Mesodermal cell (in vitro differentiated cells): Measurements from ENCODE around the gene SPDEF.

Source experiments
- H3K27ac ChIP-seq: 2 replicates; pipeline ENCODE4 v1.7.0; 2013; ENCODE audit warnings: mild to moderate bottlenecking, low read depth, low read length, moderate library complexity; ENCODE audit not compliant: severe bottlenecking
- H3K36me3 ChIP-seq: 2 replicates; pipeline ENCODE4 v1.7.1; 2013; ENCODE audit warnings: mild to moderate bottlenecking, low read length, moderate library complexity; ENCODE audit not compliant: control insufficient read depth, insufficient read depth
- H3K4me1 ChIP-seq: one replicate; pipeline ENCODE4 v1.7.1; 2013; ENCODE audit warnings: mild to moderate bottlenecking, low read length; ENCODE audit not compliant: insufficient read depth, control insufficient read depth, poor library complexity, severe bottlenecking
- H3K4me3 ChIP-seq: 2 replicates; pipeline ENCODE4 v1.7.0; 2013; ENCODE audit warnings: low read length, control low read depth, mild to moderate bottlenecking; ENCODE audit not compliant: insufficient read depth, poor library complexity, severe bottlenecking; ENCODE audit errors: extremely low read depth
- H3K9me3 ChIP-seq: 2 replicates; pipeline ENCODE4 v1.7.1; 2013; ENCODE audit warnings: mild to moderate bottlenecking, low read length, moderate library complexity; ENCODE audit not compliant: control insufficient read depth
- WGBS, 2 experiments: methylation state at CpG; one replicate each; pipeline ENCODE4 v1.1.5; 2013; ENCODE audit warnings: missing lambda C conversion rate in 2 of 2; ENCODE audit not compliant: insufficient coverage in 2 of 2; 5-methylcytosine and 5-hydroxymethylcytosine counted together

The SPDEF gene

GRCh38 chr6:34491091-34491430 is 65.1 kb downstream of the SPDEF start:
- no peak overlapping the region for H3K27ac ChIP-seq
- WGBS, 2 experiments = 48 to 68% methylated on average over 6 to 8 of the region's 10 CpGs

GRCh38 chr6:34490390-34491090 is 65.6 kb downstream of the SPDEF start:
- no peaks in the 10 kb centered on the region for H3K9me3 ChIP-seq
- H3K27ac ChIP-seq = no peak overlapping the region
- H3K4me1 ChIP-seq = peaks cover 7% of the 10 kb centered on the region
- H3K4me3 ChIP-seq = no peak overlapping the region
- no peaks in the 10 kb centered on the region for H3K36me3 ChIP-seq
- WGBS, 2 experiments = 84 to 91% methylated on average over 16 to 20 of the region's 20 CpGs

More at GRCh38 chr6:34491091-34491430, 65.1 kb downstream of the SPDEF start:
- Histone ChIP-seq H3K4me1 (peaks cover 7% of the 10 kb centered on the region), H3K36me3 (no peaks in the 10 kb centered on the region), H3K4me3 (no peak overlapping the region), H3K9me3 (no peaks in the 10 kb centered on the region)

- Histone ChIP-seq H3K4me1 (peaks cover 7% of the 10 kb centered on the region), H3K27ac (no peak overlapping the region), H3K9me3 (no peaks in the 10 kb centered on the region), H3K36me3 (no peaks in the 10 kb centered on the region), H3K4me3 (no peak overlapping the region)
- WGBS, 2 experiments = 85 to 99% methylated on average over 9 of the region's 9 CpGs
Measured at GRCh38 chr6:34489207-34489805, 66.8 kb downstream of the SPDEF start.
